Erythroblast (primary cell): ENCODE results near the gene NOX3.

Source experiments
- GATA1 ChIP-seq: IDR thresholded peaks from 2 replicates; pipeline ENCODE4 v1.6.1; 2011; ENCODE audit warnings: low read depth, mild to moderate bottlenecking, control low read depth, low read length, moderate library complexity
- POLR2A ChIP-seq: IDR thresholded peaks from 2 replicates; pipeline ENCODE4 v1.6.1; 2011; ENCODE audit warnings: mild to moderate bottlenecking, low read length

GRCh38 chr6:155417454-155417853 is 38.2 kb downstream of the NOX3 start:
- TF ChIP-seq POLR2A = no peak
- TF ChIP-seq GATA1 = no peak
